Fibroblast of skin of scalp (primary cell): Measurements from ENCODE around the gene DERL3.

ENCODE experiments used
- DNase-seq: peaks from one replicate; pipeline ENCODE4 v3.0.0-alpha.2; 2013

DERL3 gene

DNA sequence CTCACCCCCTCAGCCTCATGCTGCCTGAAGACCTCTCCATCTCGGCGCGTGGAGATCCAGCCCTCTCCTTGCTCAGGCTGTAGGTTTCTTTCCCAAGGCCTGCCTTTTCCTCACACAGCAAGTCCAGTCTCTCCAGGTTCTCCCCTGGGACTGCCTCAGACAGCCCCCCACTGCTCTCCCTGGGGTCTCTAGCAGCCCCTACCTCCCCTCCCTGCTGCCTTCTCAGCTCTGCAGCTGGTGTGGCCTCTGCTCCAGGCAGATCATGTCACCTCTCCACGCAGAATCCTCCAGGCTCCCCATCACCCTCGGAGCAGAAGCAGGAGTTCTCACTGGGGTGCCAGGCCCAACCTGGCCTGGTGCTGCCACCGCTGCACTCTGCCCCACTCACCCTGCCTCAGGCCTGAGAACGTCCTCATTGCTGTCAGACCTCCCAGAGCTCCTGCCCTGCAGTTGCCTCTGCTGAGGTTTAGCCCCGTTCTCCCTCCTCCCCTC, 36.9 kb downstream of the DERL3 start:
- no peak for DNase-seq

DNA sequence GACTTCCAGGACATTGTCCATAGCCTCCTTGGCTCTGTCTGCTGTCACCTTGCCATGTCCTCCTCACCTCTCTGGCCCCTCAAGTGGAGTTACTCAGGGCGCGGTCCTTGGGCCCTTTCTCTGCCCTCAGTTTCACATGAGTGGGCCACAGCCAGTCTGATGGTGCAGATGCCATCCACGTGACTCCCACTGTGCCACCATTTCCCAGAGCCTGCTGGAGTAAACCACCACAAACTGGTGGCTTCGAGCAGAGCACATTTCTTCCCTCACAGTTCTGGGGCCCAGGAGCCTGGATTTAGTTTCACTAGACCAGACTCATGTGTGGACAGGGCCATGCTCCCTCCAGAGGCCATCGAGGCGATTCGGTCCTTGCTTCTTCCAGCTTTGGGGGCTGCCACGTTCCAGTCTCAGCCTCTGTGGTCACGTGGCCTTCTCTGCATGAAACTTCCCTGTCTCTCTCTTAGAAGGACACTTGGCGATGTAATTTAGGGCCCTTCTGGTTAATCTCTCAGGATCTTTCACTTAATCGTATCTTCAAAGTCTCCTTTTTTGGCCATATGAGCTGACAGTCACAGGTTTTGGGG, 37.5 kb downstream of the DERL3 start:
- DNase-seq = no peak

DNA sequence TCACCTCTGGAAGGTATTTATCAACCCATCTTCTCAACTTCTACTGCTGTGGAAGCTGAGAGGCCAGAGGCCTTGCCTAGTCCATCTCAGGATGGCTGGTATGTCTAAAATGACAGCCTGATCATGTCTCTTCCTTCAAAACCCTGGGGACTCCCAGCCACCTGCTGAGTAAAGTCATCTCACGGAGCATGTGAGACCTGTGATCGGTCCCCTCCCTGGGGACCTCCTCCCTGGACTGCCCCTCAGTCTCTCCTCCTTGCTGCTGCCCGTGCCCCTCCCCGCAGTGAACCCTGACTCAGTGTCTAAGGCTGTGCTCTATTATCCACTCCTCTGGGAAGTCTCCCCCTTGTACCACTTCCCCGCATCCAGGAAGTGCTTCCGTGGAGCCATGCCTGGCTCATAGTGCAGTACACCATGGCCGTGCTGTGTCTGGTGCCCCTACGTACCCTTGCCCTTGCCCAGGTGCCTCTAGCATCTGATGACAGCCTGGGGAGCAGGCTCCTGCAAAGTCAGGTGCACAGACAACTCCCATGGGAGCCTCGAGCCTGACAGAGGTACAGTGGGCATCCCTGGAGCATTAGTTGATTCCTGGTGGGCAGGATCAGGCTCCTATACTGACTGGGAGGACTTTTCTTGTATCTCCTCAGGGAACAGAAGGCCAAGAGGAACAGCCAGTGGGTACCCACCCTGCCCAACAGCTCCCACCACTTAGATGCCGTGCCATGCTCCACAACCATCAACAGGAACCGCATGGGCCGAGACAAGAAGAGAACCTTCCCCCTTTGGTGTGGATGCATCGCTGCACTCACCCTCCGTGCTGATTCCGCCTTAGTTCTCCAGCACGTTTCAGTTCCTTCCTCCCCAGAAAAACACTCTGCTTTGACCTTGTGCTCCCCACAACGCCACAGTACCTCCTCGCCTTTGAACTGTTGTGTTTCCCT, 38.2 kb downstream of the DERL3 start:
- DNase-seq = no peak

DNA sequence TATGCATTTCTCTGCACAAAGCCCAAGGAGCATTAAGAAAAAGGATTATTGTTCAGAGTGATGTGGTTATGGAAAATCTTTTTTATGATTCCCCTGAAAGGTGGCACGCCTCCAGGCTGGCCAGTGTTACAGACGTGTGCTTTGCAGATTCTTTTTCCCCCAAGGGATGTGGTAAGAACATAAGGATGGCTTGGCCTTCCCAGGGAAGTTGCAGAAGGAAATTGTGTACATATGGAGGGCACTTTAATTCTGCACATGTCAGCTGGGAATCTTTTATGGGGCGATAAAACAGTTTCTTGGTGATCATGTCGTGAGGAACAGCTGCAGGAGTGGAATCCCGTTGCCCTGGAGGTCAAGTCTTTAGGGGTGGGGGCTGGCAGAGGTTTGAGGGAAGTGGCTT, 42.3 kb downstream of the DERL3 start:
- DNase-seq = peak; percentile 57

DNA sequence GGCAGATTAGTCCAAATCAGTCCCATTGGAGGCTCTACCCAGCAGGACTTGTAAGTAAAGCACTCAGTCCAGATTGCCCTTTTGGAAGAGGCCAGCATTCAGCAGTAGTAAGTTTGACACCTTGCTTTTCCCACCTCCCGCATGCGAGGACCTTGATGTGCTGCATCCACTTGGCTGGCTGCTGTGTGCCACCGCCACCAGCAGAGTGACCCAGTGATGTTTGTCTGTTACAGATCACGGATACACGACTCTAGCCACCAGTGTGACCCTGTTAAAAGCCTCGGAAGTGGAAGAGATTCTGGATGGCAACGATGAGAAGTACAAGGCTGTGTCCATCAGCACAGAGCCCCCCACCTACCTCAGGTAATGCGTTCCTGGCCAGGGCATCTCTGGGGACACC, 45.5 kb downstream of the DERL3 start:
- no peak for DNase-seq

DNA sequence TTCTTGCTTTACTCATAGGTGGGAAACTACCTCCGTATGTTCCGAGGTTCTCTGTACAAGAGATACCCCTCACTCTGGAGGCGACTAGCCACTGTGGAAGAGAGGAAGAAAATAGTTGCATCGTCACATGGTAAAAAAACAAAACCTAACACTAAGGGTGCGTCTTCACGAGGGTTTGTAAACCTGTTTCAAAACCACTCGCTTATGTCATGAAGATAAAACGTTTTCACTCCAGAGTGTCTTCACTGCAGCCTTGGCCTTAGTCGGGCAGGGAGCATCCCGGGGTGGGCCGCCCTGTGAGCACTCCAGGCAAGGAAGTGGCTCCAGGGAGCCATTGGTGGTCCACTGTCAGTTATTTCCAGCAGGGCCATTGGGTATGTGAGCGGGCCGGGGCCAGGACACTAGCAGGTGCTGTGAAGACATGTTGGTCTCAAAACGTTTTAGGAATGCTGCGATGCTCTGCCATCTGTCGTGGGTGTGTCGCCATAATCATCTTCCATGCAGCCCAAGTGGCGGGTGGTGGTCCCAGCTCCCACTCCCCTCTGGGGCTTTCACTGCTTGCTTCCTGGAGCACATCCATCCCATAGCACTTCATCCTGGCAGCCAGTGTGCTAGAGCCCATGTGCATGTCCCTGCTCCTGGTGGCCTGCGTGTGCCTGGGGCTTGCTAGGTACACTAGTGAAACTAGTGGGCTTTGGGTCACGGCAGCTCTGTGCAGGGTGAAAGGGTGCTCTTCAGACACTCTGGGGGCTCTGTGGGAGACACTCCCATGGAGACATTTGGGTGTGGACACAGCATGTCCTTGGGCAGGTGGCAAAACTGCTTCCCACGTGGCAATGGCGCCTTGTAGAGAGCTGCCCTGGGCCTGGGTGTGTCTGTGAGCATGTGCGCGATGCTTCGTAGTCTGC, 46.8 kb downstream of the DERL3 start:
- no peak for DNase-seq

DNA sequence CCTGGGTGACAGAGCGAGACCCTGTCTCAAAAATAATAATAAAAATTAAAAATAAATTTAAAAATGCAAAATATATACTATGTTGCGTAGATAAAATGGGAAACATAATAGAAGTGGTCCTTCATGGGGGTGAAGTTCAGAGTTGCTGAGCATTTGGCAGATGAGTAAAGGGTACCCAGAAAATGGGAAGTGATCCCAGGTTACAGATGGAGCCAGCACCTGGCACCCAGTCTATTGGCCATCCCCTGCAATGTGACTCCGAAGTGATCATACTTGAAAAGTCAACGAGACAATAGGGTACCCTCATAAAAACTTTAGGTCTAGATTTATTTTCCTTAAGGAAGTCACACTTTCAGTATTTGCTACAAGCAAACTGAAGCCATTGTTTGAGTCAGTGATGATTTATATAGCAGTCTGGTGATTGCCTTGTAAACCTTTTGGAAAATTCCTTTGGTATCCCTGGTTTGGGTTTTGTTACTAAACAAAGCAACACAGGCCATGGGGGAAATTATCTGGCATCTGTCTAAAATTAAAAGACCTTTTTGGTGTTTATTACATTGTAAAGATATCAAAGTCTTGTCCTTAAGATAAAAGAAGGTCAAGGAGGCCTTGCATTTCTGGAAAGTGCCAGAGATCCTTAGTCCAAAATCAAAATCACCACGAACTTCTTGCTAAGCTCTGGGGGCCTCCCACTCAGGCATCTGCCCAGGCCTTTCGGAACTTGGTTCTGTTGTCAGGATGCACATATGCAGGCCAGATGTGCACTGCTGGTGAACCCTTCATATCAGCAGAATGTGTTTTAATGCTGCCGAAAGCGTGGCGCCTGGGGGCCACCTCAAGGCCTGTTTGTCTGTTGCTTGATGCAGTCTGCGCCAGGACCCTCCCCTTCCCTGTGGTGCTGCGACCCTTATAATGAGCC, 47.7 kb downstream of the DERL3 start:
- DNase-seq = peak; percentile 29

DNA sequence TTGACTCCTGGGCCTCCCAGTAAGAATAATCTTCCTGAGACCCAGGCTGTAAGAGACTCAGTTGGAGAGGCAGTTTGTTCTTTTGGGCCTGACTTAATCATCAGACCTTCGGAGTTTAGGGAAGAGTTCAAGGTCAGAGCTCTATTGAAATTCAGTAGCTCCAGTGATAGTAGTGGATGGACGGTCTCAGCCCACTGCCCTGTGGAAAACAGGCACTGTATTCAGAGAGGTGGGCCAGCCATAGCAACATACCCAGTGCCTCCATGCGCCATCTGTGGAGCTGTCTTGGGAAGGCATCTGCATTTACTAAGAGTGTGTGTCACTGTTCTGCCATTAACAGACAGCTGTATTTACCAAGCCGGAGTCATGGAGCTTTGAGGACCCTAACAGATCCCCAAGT, 49.2 kb downstream of the DERL3 start:
- no peak for DNase-seq

DNA sequence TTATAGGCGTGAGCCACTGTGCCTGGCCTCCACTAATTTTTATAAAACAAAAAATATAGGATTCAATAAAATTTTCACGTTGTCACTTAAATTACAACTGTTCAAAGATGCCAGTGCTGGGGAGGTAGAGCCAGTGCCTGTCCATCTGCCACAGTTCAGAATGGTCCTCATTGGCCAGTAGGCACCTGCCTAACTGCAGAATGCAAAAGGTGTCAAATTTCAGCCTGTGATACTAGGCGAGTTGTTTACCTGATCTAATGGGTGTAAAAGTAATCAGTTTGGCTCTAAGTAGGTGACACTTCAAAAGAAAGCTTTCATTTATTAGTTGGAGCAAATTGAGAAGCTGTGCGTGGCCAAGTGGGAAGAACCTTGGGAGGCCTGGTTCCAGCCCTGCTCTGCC, 49.7 kb downstream of the DERL3 start:
- no peak for DNase-seq

DNA sequence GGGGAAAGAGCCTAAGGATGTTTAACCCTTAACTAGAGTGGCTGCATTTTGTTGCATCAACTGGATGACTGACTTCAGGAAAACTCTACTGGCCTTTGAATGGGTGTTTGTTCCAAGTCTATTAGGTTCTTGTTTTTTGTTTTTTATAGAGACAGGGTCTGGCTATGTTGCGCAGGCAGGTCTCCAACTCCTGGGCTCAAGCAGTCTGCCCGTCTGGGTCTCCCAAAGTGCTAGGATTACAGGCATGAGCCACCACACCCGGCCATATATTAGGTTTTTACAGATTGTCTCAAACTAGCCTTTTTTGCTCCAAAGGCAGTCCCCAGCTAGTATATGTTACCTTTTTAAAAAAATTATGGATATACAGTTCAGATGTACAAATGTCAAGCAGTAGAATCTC, 50.9 kb downstream of the DERL3 start:
- no peak for DNase-seq

DNA sequence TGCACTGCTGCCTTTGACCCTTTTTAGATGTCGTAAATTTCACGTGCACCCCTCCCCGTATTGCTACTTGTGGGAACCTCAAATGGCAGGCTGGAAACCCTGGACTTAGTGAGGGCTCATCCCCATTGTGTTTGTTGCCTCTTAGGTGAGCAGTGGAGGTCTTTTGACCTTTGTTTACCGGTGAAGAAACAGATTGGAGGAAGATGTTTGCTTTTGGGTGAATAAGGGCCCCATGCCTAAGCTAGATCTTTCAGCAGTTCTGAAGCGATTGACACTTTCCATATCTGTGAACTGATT, 51.3 kb downstream of the DERL3 start:
- DNase-seq = no peak

DNA sequence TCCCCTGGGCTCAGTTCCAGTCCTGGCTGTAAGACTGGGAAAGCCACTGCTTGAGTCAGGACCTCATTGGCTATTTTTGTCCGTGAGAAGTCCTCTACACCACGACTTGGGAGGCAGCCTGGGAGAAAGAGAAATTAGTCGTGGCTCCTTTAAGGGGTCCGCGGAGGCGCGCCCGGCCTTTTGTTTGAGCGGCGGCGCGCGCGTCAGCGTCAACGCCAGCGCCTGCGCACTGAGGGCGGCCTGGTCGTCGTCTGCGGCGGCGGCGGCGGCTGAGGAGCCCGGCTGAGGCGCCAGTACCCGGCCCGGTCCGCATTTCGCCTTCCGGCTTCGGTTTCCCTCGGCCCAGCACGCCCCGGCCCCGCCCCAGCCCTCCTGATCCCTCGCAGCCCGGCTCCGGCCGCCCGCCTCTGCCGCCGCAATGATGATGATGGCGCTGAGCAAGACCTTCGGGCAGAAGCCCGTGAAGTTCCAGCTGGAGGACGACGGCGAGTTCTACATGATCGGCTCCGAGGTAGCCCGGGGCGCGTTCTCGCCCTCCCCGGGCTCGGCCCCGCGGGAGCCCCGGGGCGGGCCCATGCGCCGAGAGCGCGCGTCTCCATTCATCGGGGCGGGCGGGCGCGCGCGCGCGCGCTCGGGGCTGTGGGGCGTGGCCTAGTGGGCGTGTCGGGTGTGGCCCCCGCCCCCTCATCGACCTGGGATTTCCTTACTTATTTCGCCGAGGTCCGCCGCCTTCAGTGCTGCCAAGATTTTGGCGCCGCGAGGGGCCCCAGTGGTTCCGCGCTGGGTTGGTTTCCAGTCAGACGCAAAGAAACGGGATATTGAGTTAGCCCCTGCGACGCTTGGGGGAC, 51.8 kb downstream of the DERL3 start, which contains the start of gene SMARCB1:
TSS of gene SMARCB1 (plus strand) at position 215 of the 848 bp plus-strand sequence. CDS start at position 419, 204 bp downstream.
- DNase-seq = peak; percentile 94

DNA sequence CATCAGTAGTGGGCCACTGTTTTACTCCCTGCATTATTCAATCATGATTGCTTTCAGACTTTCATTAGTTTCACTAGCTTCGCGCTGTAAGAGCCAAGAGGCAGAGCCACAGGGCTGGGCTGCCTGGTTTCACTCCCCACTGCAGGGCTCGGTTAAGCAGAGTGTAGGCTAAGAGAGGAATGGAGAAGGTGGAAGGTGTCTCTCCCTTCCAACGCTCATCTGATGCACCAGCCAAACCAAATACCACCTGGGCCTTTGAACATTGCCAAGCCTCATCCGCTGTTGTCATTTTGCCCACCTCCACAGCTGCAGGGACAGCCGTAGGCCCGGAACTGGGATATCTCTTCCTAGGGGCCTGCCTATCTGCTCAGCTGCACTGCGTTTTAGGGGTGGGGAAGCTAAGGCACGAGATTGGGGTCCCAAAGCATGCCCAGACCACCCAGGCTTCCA, 52.5 kb downstream of the DERL3 start:
- no peak for DNase-seq
